ENCODE data around the gene CUBN.

Gene CUBN

DNA sequence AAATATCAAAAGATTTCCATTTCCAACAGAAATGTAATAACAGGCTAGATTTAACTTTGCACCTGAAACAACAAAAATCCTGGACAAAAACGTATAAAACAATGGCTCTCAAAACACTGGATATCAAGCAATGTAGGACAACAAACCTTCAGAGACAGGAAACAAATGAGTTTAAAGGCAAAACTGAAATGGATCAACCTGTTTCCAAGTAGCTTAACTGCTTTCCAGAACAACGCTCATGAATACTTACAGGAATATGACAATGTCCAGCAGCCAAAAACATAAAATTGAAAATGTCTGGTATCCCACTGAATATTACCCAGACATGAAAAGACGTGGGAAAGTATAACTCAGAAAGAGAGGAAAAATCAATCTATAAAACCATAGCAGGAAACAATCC, 62.8 kb downstream of the CUBN start:
- no peak for DNase-seq

DNA sequence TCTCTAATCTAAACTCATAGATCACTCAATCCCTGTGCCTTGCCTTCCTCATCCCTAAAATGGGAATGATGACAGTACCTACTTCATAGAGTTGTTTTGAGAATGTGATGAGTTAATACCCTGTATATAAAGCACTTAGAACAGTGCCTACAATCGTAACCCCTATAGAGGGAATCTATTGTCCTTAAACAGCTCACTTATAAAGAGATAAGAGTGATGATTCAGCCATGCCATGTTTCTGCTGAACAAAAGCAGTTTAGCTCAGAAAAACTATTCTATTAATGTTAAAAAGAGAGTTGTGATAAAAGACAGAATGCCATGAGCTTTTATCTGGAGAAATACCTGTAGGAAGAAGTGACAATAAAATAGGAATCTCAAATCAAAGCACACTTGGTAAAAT, 63.6 kb downstream of the CUBN start:
- DNase-seq, result no peak

DNA sequence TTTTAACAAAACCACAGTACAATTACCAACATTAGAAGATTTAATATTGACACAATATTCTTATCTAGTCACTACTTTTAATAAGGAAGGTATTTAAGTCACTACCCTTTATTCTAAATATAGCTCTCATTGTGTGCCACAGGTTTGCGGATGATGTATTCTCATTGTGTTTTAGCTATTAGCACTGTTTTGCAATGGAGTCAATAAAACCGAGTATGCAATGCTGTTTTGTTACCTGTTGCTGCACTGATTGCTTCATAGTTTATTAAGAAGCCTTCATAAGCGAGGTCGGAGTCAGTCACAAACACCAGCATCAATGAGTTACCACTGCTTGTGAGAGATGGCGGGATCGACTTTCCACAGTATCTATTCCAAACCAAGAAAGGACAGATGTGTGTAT, 64.3 kb downstream of the CUBN start:
- no peak for DNase-seq

DNA sequence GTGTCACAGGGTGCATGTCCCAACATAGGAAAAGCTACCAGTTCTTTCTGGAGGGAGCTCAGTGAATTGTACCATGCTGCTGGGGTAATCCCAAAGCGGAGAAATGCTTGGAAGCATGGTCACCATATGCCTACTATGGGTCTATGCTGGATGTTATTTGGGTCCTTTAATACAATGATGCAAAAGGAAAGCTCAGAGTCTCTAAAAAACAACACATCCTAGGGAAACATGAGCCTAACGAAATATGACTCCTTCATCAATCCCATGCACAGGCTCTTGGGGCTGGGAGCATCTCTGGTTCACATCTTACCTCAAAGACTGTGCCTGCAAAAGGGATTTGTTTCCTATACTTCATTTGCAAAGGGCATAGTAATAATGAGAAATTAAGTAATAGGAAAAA, 65.2 kb downstream of the CUBN start:
- DNase-seq, result no peak

DNA sequence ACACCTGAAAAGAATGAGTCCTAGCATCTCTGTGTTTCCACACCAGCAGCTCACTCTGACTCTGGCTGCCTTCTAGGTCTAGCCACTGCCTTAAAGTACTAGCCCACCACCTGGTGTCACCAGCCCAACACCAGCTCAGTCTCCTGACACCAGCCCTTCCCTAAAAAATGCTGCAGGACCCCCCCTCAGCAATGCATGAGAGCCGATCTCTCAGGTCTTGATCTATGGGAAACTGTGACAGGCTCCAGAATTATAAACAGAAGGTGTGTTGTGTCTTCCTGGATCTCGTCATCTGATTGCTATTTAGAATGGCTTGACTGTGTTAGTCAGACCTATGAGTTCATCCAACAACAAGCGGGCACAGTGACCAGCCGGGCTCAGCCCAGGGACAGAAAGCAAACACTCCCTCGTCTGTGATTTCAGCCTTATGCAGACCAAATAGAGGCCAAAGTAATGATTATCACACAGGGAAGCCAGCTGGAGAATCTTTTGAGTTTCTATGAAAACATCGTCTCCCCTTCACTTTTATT, 66.6 kb downstream of the CUBN start:
- peak; percentile 84 for DNase-seq

DNA sequence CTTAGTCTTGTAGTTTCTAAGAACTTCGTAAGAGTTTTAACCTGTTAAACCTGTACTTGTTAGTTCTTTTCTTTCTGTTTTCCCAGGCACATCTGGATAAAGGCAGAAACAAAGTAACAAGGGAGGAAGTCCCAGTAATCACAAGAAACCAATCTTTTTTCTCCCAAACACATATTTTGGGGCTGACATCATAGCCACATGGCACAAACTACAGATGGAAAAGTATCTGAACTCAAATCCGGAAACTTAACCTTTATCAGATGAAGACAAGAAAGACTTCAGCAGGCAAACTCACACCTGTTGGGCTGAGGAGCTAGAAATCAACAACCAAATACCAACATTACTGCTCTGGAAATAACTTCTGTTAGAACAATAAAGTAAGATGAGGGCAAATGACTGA, 67.1 kb downstream of the CUBN start:
- peak; percentile 91 for DNase-seq

DNA sequence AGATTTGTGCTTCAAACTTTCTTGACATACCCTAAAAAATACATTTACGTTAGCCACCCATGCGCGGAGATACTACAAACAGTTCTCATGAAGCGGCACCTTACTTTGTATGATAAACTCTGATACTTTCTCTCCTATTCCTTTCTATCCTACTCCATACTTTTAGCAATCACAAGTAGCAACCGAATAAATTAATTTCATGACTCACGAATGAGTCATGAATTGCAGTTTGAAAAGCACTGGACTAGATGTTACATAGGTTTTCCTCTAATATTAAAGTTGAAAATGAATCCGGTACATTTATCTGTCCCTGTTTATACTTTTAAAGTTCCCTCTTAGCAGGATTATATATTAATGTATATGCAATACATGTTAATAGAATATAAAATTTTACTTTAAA, 67.6 kb downstream of the CUBN start:
- peak; percentile 89 for DNase-seq

DNA sequence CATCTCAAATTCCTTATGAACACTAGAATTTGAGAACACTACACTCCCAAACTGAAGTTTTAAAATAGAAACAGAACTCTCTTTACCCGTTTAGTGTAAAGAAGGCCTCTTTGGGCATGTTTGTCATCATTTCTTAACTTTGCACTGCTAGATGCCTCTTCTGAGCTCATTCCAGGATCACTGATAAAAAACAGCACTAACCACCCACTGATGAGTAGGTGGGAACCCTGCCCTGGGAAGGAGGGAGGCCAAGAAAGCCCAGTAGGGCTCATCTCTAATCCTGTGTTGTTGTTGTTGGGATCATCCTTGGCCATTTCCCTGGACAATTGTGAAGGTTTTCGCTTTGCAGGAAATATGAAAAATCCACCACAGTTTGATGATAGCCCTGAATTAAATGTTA, 68.2 kb downstream of the CUBN start:
- peak; percentile 54 for DNase-seq

DNA sequence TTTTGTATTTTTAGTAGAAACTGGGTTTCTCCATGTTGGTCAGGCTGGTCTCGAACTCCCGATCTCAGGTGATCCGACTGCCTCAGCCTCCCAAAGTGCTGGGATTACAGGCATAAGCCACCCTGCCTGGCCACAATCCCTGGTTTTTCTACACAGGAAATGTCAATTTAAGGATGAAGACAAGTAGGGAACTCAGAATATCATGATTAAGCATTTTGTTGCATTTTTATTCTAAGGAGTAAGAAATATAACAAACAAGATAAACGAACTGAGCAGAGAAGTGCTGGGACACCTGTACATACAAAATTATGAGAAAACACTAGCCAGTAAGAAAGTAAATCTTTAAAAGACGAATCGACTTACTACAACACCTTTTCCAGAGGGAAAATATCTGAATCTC, 69.3 kb downstream of the CUBN start:
- DNase-seq, result no peak

DNA sequence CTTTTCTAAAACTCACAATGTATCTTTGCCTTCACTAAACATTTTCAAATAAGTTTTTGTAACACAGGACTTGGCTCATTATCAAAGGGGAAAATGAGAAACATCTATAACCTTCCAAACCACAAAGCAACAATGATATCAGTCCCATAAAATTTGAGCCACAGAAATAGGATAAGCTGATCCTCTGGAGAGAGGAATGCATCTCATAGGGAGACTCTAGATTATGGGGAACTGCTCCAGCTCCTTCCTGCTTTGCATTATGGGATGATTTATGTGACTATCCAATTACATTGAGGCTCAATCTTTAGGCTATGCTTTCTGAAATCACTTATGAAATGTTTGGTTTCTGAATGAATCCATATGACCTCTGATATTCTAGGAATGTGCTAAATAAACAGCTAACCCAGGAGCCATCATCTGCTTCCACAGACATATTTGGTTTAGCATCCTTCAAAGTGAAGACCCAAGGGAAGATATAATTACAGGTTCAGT, 70.4 kb downstream of the CUBN start:
- DNase-seq, result peak; percentile 99

DNA sequence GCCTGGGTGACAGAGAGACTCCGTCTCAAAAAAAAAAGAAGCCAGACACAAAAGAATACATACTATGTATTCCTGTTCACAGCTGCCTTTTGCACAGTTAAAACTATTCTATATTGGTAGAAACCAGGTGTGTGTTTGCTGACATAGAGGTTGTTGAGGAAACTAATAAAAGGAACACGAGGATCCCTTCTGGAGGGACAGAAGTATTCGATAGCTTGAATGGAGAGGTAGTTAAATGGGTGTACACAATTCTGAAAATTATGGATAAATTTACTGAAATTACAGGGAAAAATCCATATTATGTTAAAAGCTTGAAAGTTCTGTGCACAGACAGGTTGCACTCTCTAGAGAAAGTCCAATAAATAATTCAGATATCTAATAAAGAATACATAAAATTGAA, 71.5 kb downstream of the CUBN start:
- no peak for DNase-seq

DNA sequence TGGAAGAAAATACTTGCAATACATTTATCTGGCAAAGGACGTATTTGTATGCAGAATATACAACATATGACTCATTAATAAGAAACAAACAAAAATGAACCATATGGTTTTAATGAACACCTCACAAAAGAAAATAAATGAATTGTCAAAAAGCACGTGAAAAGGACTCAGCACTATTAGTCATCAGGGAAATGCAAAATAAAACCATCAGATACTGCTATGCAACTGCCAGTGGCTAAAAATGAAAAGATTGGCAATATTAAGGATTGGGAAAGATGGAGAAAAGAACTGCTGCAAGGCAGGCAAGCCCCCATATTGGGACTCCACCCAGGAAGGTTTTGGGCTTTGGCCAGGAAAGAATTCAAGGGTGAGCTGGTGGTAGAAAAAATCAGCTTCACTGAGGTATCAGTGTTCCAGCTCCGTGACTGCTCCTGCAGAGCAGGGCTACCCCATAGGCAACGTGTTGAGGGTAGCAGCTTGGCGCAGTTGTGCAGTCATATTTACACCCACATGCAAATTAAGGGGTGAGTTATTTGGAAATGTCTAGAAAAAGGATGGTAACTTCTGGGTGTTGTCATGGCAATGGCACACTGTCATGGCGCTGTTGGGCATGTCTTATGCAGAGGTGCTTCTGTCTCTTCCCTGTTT, 72.7 kb downstream of the CUBN start:
- peak; percentile 86 for DNase-seq

DNA sequence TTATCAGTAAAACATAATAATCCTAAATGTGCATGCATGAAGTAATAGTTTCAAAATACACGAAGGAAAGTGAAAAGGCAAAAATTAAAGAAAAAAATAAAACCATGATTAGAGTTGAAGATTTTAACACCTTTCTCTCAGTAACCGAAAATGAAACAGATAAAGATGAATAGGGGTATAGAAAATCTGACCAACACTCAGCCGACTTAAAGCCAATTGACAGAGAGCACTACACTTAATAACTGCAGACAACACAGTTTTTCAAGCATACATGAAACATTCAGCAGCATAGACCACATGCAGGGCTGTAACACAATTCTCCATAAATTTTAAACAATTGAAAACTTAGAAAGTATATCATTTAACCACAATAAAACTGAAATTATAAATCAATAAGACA, 76.1 kb downstream of the CUBN start:
- no peak for DNase-seq

DNA sequence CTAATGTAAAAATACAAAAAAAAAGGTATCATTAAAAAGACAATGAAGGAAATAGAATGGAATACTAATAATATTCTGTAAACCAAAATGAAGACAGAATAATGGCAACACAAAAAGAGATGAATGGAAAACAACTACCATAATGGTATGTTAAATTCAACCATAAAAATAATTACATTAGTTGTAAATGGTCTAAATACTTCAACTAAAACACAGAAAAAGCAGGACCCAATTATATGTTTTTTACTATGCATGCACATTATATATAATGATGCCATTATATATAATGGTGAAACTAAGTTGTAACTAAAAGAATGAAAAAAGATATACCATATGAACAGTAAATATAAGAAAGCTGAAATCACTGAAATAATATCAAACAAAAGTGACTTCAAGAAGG, 76.5 kb downstream of the CUBN start:
- DNase-seq, result no peak

DNA sequence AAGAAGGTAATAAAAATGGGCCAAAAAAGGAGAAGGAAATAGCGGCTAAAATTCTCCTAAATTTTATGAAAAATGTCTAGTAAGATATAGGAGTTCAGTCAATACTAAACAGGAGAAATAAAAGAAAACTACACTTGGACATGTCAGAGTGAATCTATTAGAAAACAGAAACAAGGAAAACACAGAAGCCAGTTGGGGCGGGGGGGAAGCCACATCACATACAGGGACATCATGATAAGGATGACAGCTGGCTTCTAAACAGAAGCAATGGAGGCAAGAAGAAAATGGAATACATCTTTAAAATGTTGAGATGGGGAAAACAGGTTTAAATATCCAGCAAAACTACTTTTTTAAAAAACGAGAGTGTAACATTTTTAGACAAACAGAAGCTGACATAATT, 77.8 kb downstream of the CUBN start:
- DNase-seq, result no peak

DNA sequence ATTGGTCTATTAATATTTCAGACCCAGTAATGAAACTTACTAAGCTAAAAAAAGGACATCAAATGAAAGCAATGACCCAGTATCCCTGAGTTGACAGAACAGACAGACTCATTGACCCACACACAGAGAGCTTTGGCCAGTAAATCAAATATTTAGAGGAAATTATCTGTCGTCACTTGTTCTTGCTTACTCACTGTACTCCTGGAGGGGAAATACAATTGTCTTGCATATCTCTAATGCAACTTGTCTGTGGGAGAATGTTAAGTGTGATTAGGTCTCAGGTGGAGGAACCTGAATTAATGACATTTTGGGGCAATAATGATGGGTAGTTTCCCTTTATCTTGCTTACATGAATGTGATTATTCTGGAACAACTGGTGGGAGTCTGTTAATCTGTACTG, 80.4 kb downstream of the CUBN start:
- peak; percentile 56 for DNase-seq

DNA sequence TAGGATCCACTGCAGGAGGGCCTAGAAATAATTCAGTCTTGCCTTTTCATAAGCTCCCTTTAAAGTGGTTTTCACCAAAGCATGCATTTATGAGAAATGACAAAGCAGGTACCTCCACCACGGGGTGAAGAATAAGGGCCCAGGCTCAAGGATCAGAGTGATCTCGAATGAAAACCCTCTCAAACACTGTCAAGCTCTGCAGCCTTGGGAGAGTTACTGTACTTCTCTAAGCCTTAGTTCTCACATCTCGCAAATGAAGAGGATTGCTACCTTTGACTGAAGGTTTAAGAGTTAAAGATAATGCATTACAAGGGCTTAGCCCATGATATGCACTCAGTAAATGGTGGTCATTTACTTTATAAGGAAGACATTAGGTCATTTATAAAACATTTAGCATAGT, 81.7 kb downstream of the CUBN start:
- DNase-seq, result no peak

DNA sequence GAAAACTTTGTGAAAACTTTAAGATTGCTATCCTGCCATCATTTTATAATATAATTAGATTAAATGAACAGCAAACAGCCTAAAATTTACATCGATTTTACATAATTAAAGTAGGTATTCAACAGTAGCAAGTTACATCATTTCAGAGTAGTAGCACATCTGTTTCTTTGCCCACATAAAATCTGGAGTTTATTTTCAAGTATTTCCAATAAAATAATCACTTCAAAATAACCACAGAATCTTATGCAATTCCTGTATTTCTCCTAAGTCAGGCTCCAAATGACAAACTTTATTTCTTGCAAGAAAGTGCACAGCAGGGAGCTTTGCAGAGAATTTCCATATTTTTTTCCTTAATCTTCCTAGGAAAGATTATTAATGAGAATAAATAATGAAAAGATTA, 82.6 kb downstream of the CUBN start:
- DNase-seq, result no peak

DNA sequence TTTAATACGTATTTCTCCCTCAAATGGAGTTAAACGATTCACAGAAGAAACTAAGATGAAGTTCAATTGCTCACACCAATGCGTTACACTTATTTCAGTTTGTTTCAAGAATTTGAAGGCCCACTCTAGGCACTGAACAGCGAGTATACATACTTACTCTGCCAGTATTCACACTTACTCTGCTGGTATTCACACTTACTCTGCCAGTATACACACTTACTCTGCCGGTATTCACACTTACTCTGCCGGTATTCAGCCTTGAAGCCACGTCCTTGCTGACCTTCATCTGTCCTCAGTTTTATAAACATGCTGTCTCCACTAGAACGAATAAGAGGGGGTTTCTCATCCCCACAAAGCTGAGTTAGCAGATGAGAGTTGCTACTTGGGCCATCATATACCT, 86.0 kb downstream of the CUBN start:
- DNase-seq, result no peak

DNA sequence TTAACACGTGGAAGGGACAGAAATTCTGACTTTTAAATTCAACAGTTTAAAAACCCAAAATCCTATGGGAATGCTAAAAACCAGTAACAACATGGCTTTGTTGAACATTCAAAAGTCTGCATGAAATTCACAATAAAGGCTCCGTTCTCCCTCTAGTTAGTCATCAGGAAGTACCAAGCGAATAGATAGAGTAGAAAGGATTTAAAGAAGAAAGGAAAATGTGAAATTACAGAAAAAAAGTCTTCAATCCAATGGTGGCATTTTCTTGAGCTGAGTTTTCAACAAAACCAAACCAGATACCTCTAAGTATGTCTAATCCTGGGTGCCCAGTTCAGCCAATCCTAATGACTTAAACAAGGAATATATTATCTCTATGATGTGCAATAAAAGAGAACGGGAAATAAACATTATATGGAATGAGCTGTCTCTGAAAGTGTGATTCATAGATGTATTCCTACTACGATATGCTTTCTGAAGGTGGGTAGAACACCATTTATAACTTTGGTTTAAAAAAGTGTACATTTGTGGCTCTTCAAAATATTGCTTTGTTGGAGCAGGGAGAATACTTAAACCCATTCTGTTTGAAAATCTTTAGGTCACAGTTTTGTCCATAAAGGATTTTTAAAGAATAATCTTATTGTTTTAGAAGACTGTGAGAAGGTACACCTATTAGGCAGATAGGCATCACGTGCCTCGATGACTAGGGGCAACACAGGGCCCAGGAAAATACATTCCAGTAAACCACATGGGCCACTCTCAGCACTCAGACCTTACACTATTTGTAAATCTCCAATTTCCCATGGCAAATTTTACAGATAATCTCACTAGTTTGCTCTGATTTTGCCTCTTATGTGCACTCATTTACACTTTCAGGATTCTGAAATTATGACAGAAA, 87.7 kb downstream of the CUBN start:
- DNase-seq, result peak; percentile 37

DNA sequence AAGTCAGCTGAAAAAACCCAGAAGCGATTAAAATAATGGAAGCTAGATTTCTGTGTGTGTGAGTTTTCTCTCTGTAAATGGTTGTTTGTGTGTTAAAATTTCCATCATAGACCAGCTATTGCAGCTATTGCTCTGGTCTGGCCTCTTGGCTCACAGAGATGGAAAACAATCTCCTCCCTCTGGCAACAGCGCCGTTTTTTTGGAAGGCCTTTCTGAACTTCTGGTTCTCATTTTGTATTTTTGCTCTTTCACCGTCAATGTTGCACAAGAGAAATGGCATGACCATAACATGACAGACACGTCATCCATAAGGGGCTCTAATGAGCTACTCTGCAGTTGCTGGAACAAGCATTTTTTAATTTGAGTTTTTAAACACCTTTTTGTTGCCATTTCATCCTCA, 91.0 kb downstream of the CUBN start:
- peak; percentile 80 for DNase-seq

DNA sequence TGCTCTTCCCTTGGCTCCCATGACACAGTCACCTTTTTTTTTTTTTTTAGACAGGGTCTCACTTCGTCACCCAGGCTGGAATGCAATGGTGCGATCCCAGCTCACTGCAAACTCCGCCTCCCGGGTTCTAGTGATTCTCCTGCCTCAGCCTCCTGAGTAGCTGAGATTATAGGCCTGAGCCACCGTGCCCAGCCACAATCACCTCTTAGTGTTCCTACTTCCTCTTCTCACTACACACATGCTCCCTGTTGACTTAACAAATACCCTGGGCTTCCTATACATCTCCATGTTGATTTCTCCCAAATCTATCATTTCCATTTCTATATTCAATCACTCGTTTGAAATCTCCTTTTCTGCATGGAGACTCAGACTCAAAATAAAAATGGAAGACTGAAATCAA, 91.7 kb downstream of the CUBN start:
- no peak for DNase-seq

DNA sequence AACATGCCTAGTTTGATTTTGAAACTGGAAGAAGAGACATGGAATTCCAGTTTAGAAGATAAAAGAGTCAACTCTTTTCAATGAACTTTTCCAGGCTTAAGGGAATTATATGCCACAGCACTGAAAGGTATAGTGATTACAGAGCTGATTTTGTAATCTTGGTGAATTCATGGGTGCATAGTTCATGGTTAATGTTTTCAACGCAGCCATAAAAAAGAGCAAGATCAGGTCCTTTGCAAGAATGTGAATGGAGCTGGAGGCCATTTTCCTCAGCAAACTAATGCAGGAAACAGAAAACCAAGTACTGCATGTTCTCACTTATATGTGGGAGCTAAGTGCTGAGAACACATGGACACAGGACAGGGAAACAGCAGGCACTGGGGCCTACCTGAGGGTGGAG, 94.2 kb downstream of the CUBN start:
- DNase-seq, result no peak

DNA sequence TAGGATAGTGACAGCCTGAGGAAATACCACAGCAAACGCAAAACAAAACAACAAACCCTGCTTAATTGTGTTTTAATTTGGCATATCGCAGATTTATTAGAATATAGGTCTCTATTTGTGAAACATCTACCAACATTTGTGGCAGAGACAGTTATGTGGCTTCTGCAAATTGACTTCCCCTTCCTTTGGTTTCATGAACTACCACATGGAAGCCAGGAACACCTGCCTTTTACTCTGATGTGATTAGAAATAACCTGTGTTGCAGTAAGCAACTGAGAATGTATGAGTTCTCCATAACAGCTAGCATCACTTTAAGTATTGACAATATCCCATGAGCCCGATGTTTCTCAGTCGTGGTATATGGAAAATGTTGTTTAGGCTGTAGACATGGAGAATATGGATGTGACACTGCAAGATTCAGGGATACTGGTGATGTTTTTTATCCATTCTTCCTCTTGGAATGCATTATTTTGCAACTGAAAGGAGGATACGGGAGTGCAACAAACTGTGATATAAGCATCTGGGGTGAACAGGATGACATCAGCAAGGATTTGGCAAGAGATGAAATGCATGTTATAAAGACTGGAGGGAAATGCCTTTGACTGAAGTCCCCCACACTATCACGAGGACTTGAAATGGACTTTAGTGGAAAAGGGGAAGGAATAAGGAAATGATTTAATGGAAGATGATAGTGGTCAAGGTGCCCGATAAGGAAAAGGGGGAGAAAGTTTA, 95.9 kb downstream of the CUBN start:
- peak; percentile 54 for DNase-seq
